ENCODE data around the gene DCDC1. TPM values are rescaled to one million over a fixed set of nuclear protein-coding genes. Genes with fewer than 3 reads are reported as not detected.
"Not testable (repeated sequence)": the region's sequence is repeated elsewhere in the genome, so short reads cannot be mapped to it uniquely, and the experiment has no call there.

Gene DCDC1
- total RNA-seq, 2 experiments from 2014 or later, result 0.07 TPM; not detected in 1

DNA sequence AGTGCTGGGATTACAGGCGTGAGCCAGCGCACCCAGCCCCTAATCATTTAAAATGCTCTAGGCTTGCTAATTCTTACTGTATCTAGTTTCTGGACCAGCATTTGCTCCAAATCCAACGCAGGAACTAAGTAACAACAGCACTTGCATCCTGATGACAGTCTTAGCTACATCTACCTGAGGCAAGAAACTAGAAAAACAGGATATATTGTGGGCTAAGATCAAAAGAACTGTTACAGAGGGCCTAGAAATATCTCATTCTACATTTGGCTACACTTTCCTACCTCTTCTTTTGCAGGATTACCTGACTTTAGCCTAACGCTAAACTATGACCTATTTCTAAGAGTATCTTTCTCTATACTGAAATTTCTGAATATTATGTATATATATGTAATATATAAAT, 7.8 kb downstream of the DCDC1 start:
- no peaks in the 10 kb centered on the region for H3K9me3 Mint-ChIP-seq (ENCODE audit: low read depth)
- no peak for DNase-seq
- H3K27ac Mint-ChIP-seq, result no peak overlapping the region
- peaks cover 7% of the 10 kb centered on the region for H3K4me1 Mint-ChIP-seq
- CTCF ChIA-PET, result no interaction called here
- ATAC-seq, result no peak
- H3K4me3 Mint-ChIP-seq, result no peak overlapping the region
- H3K27me3 Mint-ChIP-seq, result peaks cover 5% of the 10 kb centered on the region
- H3K36me3 Mint-ChIP-seq, result no peaks in the 10 kb centered on the region

DNA sequence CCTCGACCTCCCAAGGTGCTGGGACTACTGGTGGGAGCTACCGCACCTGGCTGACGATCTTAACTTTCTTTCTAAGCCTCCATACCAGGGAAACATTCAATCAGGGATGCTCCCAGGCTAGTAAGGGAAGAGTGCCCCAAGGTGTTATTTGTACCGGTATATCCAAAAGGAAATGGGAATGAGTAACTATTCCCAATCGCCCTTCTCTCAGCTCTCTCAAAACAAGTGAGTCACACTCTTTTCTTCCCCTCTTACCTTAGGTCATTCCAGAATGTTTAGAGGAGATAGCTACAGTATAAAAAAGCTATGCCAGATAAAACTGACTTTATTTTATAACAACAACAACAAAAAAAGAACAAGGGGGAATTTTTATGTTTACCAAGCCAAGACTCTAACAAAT, 13.7 kb downstream of the DCDC1 start:
- CTCF ChIA-PET, result interaction anchor here (1.2 kb wide), 1 partner anchor 15 kb away, joined by 3 read pairs; no protein-coding TSS in a partner anchor
- Mint-ChIP-seq H3K36me3 (no peaks in the 10 kb centered on the region), H3K27me3 (peaks cover 17% of the 10 kb centered on the region), H3K27ac (no peak overlapping the region), H3K9me3 (ENCODE audit: low read depth) (no peaks in the 10 kb centered on the region), H3K4me1 (no peaks in the 10 kb centered on the region), H3K4me3 (no peak overlapping the region)
- ATAC-seq (no peak), DNase-seq (no peak)

- H3K36me3 Mint-ChIP-seq, result no peaks in the 10 kb centered on the region
- H3K4me3 Mint-ChIP-seq, result no peak overlapping the region
- DNase-seq (no peak), ATAC-seq (no peak)
- H3K4me1 Mint-ChIP-seq, result no peaks in the 10 kb centered on the region
- no peaks in the 10 kb centered on the region for H3K9me3 Mint-ChIP-seq (ENCODE audit: low read depth)
- no peak overlapping the region for H3K27ac Mint-ChIP-seq
- peaks cover 17% of the 10 kb centered on the region for H3K27me3 Mint-ChIP-seq
- CTCF ChIA-PET, result interaction anchor here (1.2 kb wide), 1 partner anchor 14 kb away, joined by 3 read pairs; no protein-coding TSS in a partner anchor
Measured at GRCh38 chr11:31355131-31355530, 14.4 kb downstream of the DCDC1 start.

- ATAC-seq, result no peak
- Mint-ChIP-seq H3K9me3 (ENCODE audit: low read depth) (no peaks in the 10 kb centered on the region), H3K27me3 (peaks cover 21% of the 10 kb centered on the region), H3K27ac (no peak overlapping the region), H3K4me3 (no peak overlapping the region), H3K36me3 (no peaks in the 10 kb centered on the region), H3K4me1 (no peaks in the 10 kb centered on the region)
- CTCF ChIA-PET, result no interaction called here
- DNase-seq, result no peak
Measured at GRCh38 chr11:31351168-31351567, 18.4 kb downstream of the DCDC1 start.

- no peaks in the 10 kb centered on the region for H3K9me3 Mint-ChIP-seq (ENCODE audit: low read depth)
- H3K4me1 Mint-ChIP-seq, result no peaks in the 10 kb centered on the region
- ATAC-seq (no peak), DNase-seq (no peak)
- H3K27ac Mint-ChIP-seq, result no peak overlapping the region
- CTCF ChIA-PET, result interaction anchor here (0.7 to 2.0 kb wide), 2 partner anchors 15 to 617 kb away, joined by 3 to 7 read pairs; no protein-coding TSS in a partner anchor
- peaks cover 18% of the 10 kb centered on the region for H3K27me3 Mint-ChIP-seq
- no peak overlapping the region for H3K4me3 Mint-ChIP-seq
- no peaks in the 10 kb centered on the region for H3K36me3 Mint-ChIP-seq
Measured at GRCh38 chr11:31340903-31341572, 28.5 kb downstream of the DCDC1 start.

- peaks cover 26% of the 10 kb centered on the region for H3K27me3 Mint-ChIP-seq
- H3K4me3 Mint-ChIP-seq, result no peak overlapping the region
- H3K4me1 Mint-ChIP-seq, result no peaks in the 10 kb centered on the region
- no peaks in the 10 kb centered on the region for H3K36me3 Mint-ChIP-seq
- CTCF ChIA-PET, result no interaction called here
- peaks cover 4% of the 10 kb centered on the region for H3K9me3 Mint-ChIP-seq (ENCODE audit: low read depth)
- ATAC-seq (no peak), DNase-seq (no peak)
- no peak overlapping the region for H3K27ac Mint-ChIP-seq
Measured at GRCh38 chr11:31337806-31338205, 31.7 kb downstream of the DCDC1 start.

- Mint-ChIP-seq H3K4me3 (no peak overlapping the region), H3K9me3 (ENCODE audit: low read depth) (peaks cover under 1% of the 10 kb centered on the region), H3K27ac (no peak overlapping the region), H3K36me3 (no peaks in the 10 kb centered on the region), H3K27me3 (peaks cover 24% of the 10 kb centered on the region), H3K4me1 (peaks cover 9% of the 10 kb centered on the region)
- DNase-seq (no peak), ATAC-seq (no peak)
- CTCF ChIA-PET, result interaction anchor here (1.2 kb wide), 1 partner anchor 41 kb away, joined by 3 read pairs; the partner anchor contains the start of genes DCDC1 and DNAJC24
Measured at GRCh38 chr11:31328697-31329096, 40.8 kb downstream of the DCDC1 start.

DNA sequence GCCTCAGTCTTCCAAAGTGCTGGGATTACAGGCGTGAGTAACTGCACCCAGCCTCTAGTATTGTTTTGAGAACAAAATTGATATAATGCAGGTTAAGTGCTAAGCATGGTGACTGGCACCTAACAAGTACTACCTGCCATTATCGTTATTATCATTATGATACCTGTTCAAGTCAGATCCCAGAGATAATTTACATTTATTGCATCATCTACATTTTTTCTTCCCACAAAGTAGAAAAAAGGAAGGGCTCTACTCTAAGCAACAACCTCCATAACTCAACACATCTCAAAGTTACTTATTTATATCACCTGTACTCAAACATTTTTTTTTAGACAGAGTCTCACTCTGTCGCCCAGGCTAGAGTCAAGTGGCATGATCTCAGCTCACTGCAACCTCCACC, 42.1 kb downstream of the DCDC1 start:
- peaks cover 9% of the 10 kb centered on the region for H3K4me1 Mint-ChIP-seq
- ATAC-seq (no peak), DNase-seq (no peak)
- peaks cover 17% of the 10 kb centered on the region for H3K27me3 Mint-ChIP-seq
- H3K9me3 Mint-ChIP-seq (ENCODE audit: low read depth), result no peaks in the 10 kb centered on the region
- H3K4me3 Mint-ChIP-seq, result no peak overlapping the region
- H3K36me3 Mint-ChIP-seq, result no peaks in the 10 kb centered on the region
- no peak overlapping the region for H3K27ac Mint-ChIP-seq
- CTCF ChIA-PET, result interaction anchor here (1.2 kb wide), 1 partner anchor 42 kb away, joined by 3 read pairs; the partner anchor contains the start of genes DCDC1 and DNAJC24

DNA sequence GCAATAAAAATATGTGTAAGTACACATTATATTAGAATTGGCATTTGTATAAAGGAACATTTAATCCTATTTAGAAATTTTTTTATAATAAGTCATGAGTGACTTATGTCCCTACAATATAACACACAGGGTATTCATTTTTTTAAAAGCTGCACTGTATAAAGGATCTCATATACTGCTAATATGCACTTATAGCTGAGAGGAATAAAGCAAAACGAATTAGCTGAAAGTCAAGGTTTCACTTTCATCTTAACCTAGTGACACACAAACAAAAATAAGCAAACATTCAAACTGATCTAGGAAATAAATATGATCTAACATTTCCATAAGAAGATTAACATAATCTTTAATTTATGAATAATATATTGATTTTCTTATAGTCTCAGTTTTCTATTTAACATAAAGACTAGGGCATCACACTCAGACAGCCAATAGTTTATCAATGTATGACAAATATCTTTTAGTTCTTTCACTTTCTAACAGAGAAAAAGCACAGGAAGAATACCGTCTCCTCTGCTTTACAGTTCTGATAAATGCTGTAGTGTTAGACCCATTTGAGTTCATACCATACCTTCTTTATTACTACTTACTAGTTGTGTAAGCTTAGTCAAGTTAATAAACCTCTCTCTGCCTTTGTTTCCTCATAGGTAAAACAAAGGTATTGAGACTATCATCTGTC, 42.9 kb downstream of the DCDC1 start:
- DNase-seq (no peak), ATAC-seq (peak; percentile 73)
- peak overlapping the region; percentile 66 for H3K27ac Mint-ChIP-seq
- H3K27me3 Mint-ChIP-seq, result peaks cover 13% of the 10 kb centered on the region
- no peaks in the 10 kb centered on the region for H3K9me3 Mint-ChIP-seq (ENCODE audit: low read depth)
- H3K4me1 Mint-ChIP-seq, result peaks cover 9% of the 10 kb centered on the region
- no peaks in the 10 kb centered on the region for H3K36me3 Mint-ChIP-seq
- H3K4me3 Mint-ChIP-seq, result peak overlapping the region; percentile 52
- CTCF ChIA-PET, result no interaction called here

DNA sequence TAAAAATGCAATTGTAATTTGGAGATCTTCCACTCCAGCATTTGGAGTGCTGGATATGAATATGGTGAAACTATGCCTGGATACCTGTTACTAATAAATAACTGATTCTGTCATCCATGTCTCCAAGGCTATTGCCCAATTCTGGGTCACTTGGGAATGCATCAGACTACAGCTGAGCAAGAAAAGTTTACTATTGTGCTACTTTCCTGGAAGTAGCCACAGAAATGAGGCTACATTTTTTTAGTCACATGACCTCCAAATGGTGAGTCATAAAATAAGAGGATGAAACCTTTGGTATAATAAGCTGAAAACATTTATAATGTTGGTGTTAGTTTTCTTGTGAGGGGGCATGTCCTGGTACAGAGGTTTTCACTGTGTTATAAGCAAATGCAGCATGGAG, 44.4 kb downstream of the DCDC1 start:
- no peaks in the 10 kb centered on the region for H3K36me3 Mint-ChIP-seq
- no peak overlapping the region for H3K27ac Mint-ChIP-seq
- no peak overlapping the region for H3K4me3 Mint-ChIP-seq
- H3K4me1 Mint-ChIP-seq, result peaks cover 9% of the 10 kb centered on the region
- H3K27me3 Mint-ChIP-seq, result peaks cover 4% of the 10 kb centered on the region
- CTCF ChIA-PET, result no interaction called here
- ATAC-seq (no peak), DNase-seq (no peak)
- H3K9me3 Mint-ChIP-seq (ENCODE audit: low read depth), result no peaks in the 10 kb centered on the region

DNA sequence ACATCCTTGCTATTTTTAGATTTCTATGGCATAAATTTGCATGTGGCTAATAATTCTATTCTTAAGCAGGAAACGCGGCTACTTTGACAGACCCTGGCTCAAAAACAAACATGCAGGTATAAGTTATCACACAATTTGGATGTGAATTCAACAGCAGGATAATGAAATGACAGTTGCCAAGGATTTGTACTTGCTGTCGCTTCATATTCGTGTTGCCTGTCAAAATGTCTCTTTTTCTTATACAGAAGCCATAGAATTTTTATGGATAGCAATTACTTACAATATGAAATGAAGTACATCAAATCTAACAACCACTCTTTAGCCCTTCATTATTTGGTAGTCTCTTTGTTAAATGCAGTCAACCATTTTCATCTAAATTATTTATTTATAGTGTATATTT, 46.4 kb downstream of the DCDC1 start:
- H3K4me3 Mint-ChIP-seq, result no peak overlapping the region
- ATAC-seq, result no peak
- CTCF ChIA-PET, result no interaction called here
- no peaks in the 10 kb centered on the region for H3K9me3 Mint-ChIP-seq (ENCODE audit: low read depth)
- no peak overlapping the region for H3K27ac Mint-ChIP-seq
- peaks cover 9% of the 10 kb centered on the region for H3K4me1 Mint-ChIP-seq
- DNase-seq, result no peak
- no peaks in the 10 kb centered on the region for H3K36me3 Mint-ChIP-seq
- peaks cover 4% of the 10 kb centered on the region for H3K27me3 Mint-ChIP-seq

DNA sequence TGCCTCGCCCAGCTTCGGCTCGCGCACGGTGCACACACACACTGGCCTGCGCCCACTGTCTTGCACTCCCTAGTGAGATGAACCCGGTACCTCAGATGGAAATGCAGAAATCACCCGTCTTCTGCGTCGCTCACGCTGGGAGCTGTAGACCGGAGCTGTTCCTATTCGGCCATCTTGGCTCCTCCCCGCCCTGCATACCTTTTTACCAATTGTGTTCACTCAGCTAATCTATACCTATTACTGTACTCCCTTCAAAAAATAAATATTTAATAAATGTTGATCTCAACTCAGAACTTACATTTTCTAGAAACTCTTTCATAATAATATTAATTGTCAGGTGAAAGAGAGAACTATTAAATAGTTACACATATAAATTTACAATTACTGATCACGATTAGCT, 48.0 kb downstream of the DCDC1 start:
- H3K36me3 Mint-ChIP-seq; H3K4me3 Mint-ChIP-seq; H3K27ac Mint-ChIP-seq; H3K4me1 Mint-ChIP-seq; CTCF ChIA-PET; ATAC-seq; H3K27me3 Mint-ChIP-seq; DNase-seq; H3K9me3 Mint-ChIP-seq (ENCODE audit: low read depth): not testable (repeated sequence)

DNA sequence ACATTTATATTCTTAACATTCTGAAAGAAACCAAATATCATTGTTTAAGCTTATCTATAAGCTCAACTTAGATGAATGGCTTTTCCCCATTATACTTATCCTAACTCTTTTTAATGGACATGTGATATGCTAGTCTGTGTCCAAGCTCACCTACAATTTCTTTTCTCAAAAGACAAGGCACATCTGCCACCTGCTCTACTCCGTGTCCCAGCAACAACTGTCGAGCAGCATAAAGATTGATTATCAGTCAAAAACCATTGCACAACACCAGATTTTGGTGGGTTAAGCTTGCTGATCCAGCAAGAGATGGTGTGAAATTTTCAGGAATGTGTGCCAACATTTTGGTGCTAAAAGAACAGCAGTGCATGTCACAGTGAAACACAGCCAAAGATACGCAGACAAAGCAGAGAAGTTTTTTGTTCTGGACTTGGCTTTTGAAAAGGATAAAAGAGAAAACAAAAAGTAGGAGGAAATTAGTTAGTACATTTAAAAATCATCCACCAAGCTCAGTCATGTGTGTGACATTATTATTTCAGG, 65.8 kb downstream of the DCDC1 start:
- H3K27ac Mint-ChIP-seq, result no peak overlapping the region
- DNase-seq (no peak), ATAC-seq (no peak)
- no peak overlapping the region for H3K4me3 Mint-ChIP-seq
- H3K4me1 Mint-ChIP-seq, result no peaks in the 10 kb centered on the region
- CTCF ChIA-PET, result no interaction called here
- H3K27me3 Mint-ChIP-seq, result peaks cover 12% of the 10 kb centered on the region
- H3K9me3 Mint-ChIP-seq (ENCODE audit: low read depth), result no peaks in the 10 kb centered on the region
- no peaks in the 10 kb centered on the region for H3K36me3 Mint-ChIP-seq

Data from activated CD8-positive, alpha-beta memory T cell treated with anti-CD3 and anti-CD28 coated beads, Interleukin-2, amount 10 ng/mL, durations not matched to agents 7 days and 5 days (primary cell).